OCI-LY3 (cell line): Measurements from ENCODE around the gene SYNDIG1L.

Experiments
- H2AFZ ChIP-seq: fragments of 200-600, 300-600 bp; shearing (Covaris generic); 2 replicates; pipeline ENCODE4 v1.6.0; 2014; ENCODE audit warnings: antibody characterized with exemption, low read depth, low read length
- H3K27ac ChIP-seq: fragments of 200-600, 300-600 bp; sonication (generic); 2 replicates; pipeline ENCODE4 v1.5.1; 2014; ENCODE audit warnings: mild to moderate bottlenecking, low read length, moderate library complexity, mixed read lengths
- H3K27me3 ChIP-seq: fragments of 200-600, 300-600 bp; sonication (generic); 2 replicates; pipeline ENCODE4 v1.6.1; 2014; ENCODE audit warnings: low read depth, low read length, mixed read lengths
- H3K36me3 ChIP-seq: fragments of 200-600, 300-600 bp; sonication (generic); replicated peaks from 2 replicates; pipeline ENCODE3; 2014; ENCODE audit warnings: low read depth, low read length, mixed read lengths
- H3K4me1 ChIP-seq: fragments of 300-600, 200-600 bp; sonication (generic); 2 replicates; pipeline ENCODE4 v1.6.1; 2014; ENCODE audit warnings: low read length, mixed read lengths
- H3K4me2 ChIP-seq: fragments of 200-600, 300-600 bp; sonication (generic); 2 replicates; pipeline ENCODE4 v1.6.1; 2014; ENCODE audit warnings: low read length, mixed read lengths
- H3K4me3 ChIP-seq: fragments of 300-600, 200-600 bp; sonication (generic); 2 replicates; pipeline ENCODE4 v1.5.1; 2014; ENCODE audit warnings: antibody characterized with exemption, mild to moderate bottlenecking, low read length, moderate library complexity
- H3K79me2 ChIP-seq: fragments of 300-600, 200-600 bp; shearing (Covaris generic); 2 replicates; pipeline ENCODE4 v1.6.1; 2014; ENCODE audit warnings: mild to moderate bottlenecking, low read length, mixed read lengths
- H3K9ac ChIP-seq: fragments of 300-600, 200-600 bp; shearing (Covaris generic); 2 replicates; pipeline ENCODE4 v1.6.0; 2014; ENCODE audit warnings: mild to moderate bottlenecking, low read length, moderate library complexity
- H3K9me3 ChIP-seq: fragments of 200-600, 300-600 bp; shearing (Covaris generic); 2 replicates; pipeline ENCODE4 v1.6.1; 2014; ENCODE audit warnings: low read length, mixed read lengths; ENCODE audit not compliant: insufficient read depth
- H4K20me1 ChIP-seq: fragments of 200-600, 300-600 bp; sonication (generic); 2 replicates; pipeline ENCODE4 v1.6.1; 2016; ENCODE audit warnings: low read length, mixed read lengths; ENCODE audit not compliant: insufficient read depth
- EZH2phosphoT487 ChIP-seq: fragments of 200-600 bp; shearing (Covaris generic); IDR thresholded peaks from 2 replicates; pipeline ENCODE4 v1.6.1; 2018; ENCODE audit warnings: antibody characterized with exemption, mixed run types, low read depth
- TF ChIP-seq, protein P1 (sequence below): fragments of 200-600, 300-600 bp; sonication (generic); IDR thresholded peaks from 2 replicates; pipeline ENCODE4 v1.5.1; 2014; ENCODE audit warnings: antibody characterized with exemption, low read length, low read depth

The SYNDIG1L gene

DNA sequence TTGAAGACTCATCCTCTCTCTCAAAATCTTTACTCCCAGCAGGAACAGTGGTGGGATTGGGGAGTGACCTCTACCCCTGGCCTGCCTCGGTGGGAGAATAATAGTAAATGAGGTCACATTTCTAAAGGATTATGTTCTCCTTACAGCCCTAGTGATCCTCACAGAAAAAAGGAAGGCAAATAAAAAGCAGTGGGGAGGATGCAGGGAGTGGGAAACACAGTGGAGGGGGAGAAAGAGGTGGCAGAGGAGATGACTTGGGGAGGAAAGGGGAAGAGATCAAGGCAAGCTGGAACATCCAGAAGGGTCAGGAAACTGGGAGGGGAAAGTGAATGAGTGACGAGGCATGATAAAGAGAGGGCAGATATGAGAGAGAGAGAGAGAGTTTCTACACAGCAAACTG is 8.3 kb upstream of the SYNDIG1L start:
- Histone ChIP-seq H3K36me3 (no peaks in the 10 kb centered on the region), H4K20me1 (no peaks in the 10 kb centered on the region; the same call in 1 of the 2 replicates)
- TF ChIP-seq, protein P1, sequence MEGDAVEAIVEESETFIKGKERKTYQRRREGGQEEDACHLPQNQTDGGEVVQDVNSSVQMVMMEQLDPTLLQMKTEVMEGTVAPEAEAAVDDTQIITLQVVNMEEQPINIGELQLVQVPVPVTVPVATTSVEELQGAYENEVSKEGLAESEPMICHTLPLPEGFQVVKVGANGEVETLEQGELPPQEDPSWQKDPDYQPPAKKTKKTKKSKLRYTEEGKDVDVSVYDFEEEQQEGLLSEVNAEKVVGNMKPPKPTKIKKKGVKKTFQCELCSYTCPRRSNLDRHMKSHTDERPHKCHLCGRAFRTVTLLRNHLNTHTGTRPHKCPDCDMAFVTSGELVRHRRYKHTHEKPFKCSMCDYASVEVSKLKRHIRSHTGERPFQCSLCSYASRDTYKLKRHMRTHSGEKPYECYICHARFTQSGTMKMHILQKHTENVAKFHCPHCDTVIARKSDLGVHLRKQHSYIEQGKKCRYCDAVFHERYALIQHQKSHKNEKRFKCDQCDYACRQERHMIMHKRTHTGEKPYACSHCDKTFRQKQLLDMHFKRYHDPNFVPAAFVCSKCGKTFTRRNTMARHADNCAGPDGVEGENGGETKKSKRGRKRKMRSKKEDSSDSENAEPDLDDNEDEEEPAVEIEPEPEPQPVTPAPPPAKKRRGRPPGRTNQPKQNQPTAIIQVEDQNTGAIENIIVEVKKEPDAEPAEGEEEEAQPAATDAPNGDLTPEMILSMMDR: no peak
- TF ChIP-seq EZH2phosphoT487: no peak

DNA sequence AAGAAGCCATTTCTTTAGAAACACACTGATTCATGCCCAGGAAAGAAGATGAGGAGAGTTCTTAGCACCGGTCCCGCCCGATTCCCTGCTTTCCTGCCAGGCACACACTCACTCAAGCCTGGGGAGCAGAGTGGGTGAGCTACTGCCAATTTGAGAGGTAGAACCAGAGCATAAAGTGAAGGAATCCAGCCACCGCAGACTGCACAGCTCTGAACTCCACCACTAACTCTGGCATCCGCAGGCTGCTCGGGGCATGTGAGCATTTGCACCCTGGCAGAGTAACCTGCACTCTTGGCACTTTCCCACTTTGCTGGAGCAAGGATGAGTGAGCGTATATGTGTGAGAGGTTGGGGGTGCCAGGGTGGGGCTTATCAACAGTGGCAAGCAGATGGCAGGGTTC is 4.0 kb upstream of the SYNDIG1L start:
- Histone ChIP-seq H3K4me2 (no peak overlapping the region), H4K20me1 (no peaks in the 10 kb centered on the region; the same call in 1 of the 2 replicates), H3K36me3 (no peaks in the 10 kb centered on the region), H3K79me2 (no peaks in the 10 kb centered on the region), H3K4me1 (peaks cover 11% of the 10 kb centered on the region), H3K4me3 (no peak overlapping the region), H3K27ac (no peak overlapping the region), H2AFZ (no peak overlapping the region), H3K9me3 (no peaks in the 10 kb centered on the region), H3K27me3 (peaks cover 19% of the 10 kb centered on the region), H3K9ac (no peak overlapping the region)
- no peak for TF ChIP-seq EZH2phosphoT487
- TF ChIP-seq, protein P1: no peak

More for the DNA sequence above, 8.3 kb upstream of the SYNDIG1L start:
- no peak overlapping the region for H3K27ac ChIP-seq
- H3K4me3 ChIP-seq: no peak overlapping the region
- peaks cover 5% of the 10 kb centered on the region for H3K4me1 ChIP-seq
- H3K9ac ChIP-seq: no peak overlapping the region
- H3K4me2 ChIP-seq: no peak overlapping the region
- H3K9me3 ChIP-seq: no peaks in the 10 kb centered on the region
- no peaks in the 10 kb centered on the region for H3K79me2 ChIP-seq
- no peak overlapping the region for H2AFZ ChIP-seq
- peaks cover 27% of the 10 kb centered on the region for H3K27me3 ChIP-seq

DNA sequence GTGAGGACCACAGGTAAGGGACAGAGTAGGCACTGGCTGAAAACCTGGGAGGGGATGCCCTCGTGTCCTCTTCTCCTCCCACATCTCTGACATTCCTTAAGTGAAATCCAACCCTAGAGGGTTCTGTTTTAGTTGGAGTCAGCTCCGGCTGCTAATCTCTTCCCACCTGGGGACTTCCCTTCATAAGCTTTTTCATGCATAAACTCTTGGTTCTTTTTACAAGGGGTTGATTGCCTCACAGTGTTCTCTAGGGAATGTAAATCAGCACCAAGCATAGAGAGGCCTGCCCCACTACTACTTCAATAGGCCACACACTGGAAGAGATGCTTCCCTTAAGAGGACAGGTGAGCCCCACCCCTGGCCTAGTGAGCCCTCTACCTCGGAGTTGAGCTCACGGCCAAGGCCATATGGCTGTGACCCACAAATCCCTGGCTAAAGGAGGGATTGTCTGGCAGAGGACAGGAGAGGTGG is 3.2 kb upstream of the SYNDIG1L start:
- TF ChIP-seq EZH2phosphoT487: no peak
- TF ChIP-seq, protein P1: no peak
- H3K4me3 ChIP-seq: no peak overlapping the region
- H3K79me2 ChIP-seq: no peaks in the 10 kb centered on the region
- no peak overlapping the region for H2AFZ ChIP-seq
- peaks cover 11% of the 10 kb centered on the region for H3K4me1 ChIP-seq
- no peak overlapping the region for H3K9ac ChIP-seq
- H3K27me3 ChIP-seq: peaks cover 16% of the 10 kb centered on the region
- no peaks in the 10 kb centered on the region; the same call in 1 of the 2 replicates for H4K20me1 ChIP-seq
- peak overlapping the region; percentile 8; the same call in 1 of the 2 replicates for H3K4me2 ChIP-seq
- H3K36me3 ChIP-seq: no peaks in the 10 kb centered on the region
- no peak overlapping the region for H3K27ac ChIP-seq
- H3K9me3 ChIP-seq: no peaks in the 10 kb centered on the region

DNA sequence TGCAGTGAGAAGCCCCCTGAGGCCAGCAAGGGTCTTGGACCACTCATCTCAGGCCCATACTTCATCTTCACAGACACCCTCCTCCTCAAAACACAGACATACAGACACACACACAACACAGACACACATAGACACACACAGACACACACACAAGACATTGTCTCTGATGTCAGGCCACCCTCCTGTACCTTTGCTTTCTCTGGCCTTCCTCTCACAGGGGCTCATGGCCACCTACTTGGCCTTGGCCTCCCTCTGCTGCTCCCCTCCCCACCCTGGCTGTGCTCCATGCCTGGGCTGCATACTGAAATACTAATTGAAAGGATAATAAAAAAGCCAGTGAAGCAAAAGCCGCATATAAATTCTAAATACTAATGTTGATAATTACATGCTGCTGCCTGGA is 1.6 kb upstream of the SYNDIG1L start:
- Histone ChIP-seq H3K27ac (no peak overlapping the region), H3K4me1 (peaks cover 11% of the 10 kb centered on the region), H3K4me3 (no peak overlapping the region), H2AFZ (no peak overlapping the region), H3K4me2 (no peak overlapping the region), H3K27me3 (peaks cover 20% of the 10 kb centered on the region), H3K9me3 (no peaks in the 10 kb centered on the region), H3K79me2 (no peaks in the 10 kb centered on the region), H3K9ac (no peak overlapping the region), H4K20me1 (no peaks in the 10 kb centered on the region; the same call in 1 of the 2 replicates), H3K36me3 (no peaks in the 10 kb centered on the region)
- TF ChIP-seq EZH2phosphoT487: no peak
- TF ChIP-seq, protein P1: no peak
